ENCODE data around the gene EFCAB8.
"Not testable (repeated sequence)": the region's sequence is repeated elsewhere in the genome, so short reads cannot be mapped to it uniquely, and the experiment has no call there.

The EFCAB8 gene

GRCh38 chr20:32973077-32973717 is 114.5 kb downstream of the EFCAB8 start:
- no peak for DNase-seq

GRCh38 chr20:32974204-32975064 is 115.7 kb downstream of the EFCAB8 start:
- DNase-seq, result not testable (repeated sequence)

GRCh38 chr20:32975121-32975520 is 116.4 kb downstream of the EFCAB8 start:
- not testable (repeated sequence) for DNase-seq

GRCh38 chr20:32975698-32976674 is 117.3 kb downstream of the EFCAB8 start:
- DNase-seq, result no peak

GRCh38 chr20:32976746-32977145 is 118.0 kb downstream of the EFCAB8 start:
- DNase-seq, result no peak

- no peak for DNase-seq
Observed at GRCh38 chr20:32977281-32978008, 118.7 kb downstream of the EFCAB8 start.

GRCh38 chr20:32978009-32978335 is 119.2 kb downstream of the EFCAB8 start:
- DNase-seq, result no peak

- DNase-seq, result no peak
Observed at GRCh38 chr20:32979201-32979998, 120.7 kb downstream of the EFCAB8 start.

- DNase-seq, result no peak
Observed at GRCh38 chr20:32980131-32980941, 121.6 kb downstream of the EFCAB8 start.

GRCh38 chr20:32980990-32981389 is 122.3 kb downstream of the EFCAB8 start:
- DNase-seq, result no peak

- DNase-seq, result no peak
Observed at GRCh38 chr20:32982617-32983458, 124.1 kb downstream of the EFCAB8 start.

- DNase-seq, result no peak
Observed at GRCh38 chr20:32983459-32984112, 124.9 kb downstream of the EFCAB8 start.

- no peak for DNase-seq
Observed at GRCh38 chr20:32984196-32984595, 125.5 kb downstream of the EFCAB8 start.

GRCh38 chr20:32984631-32985354 is 126.1 kb downstream of the EFCAB8 start:
- no peak for DNase-seq

- no peak for DNase-seq
Observed at GRCh38 chr20:32985596-32985995, 126.9 kb downstream of the EFCAB8 start.

GRCh38 chr20:32986331-32986966 is 127.7 kb downstream of the EFCAB8 start:
- no peak for DNase-seq

- no peak for DNase-seq
Observed at GRCh38 chr20:32987044-32987825, 128.5 kb downstream of the EFCAB8 start.
